MCF 10A (cell line): ENCODE measurements around the gene DBR1. TPM values are rescaled to one million over a fixed set of nuclear protein-coding genes. Genes with fewer than 3 reads are reported as not detected.

Source experiments
- BruUV-seq: library from RNA; stranded (reverse); fragments of 400-500 nt; replicated peaks from 2 replicates; lab custom pipeline; 2021; lab: Mats Ljungman, UMichigan
- CTCF ChIA-PET: fragments of 300-600 bp; sonication (Branson Sonifier 250); formaldehyde crosslinking; extraction: SDS; loops from one replicate; lab custom pipeline; 2021; ENCODE audit warnings: antibody characterized with exemption, inconsistent platforms; lab: Yijun Ruan, JAX
- POLR2A ChIA-PET: fragments of 300-600, 350-650 bp; sonication (Branson Sonifier 250); formaldehyde crosslinking; extraction: SDS; loops from one replicate; lab custom pipeline; 2020; ENCODE audit warnings: antibody characterized with exemption, inconsistent platforms; lab: Yijun Ruan, JAX
- DNase-seq: peaks from one replicate; pipeline ENCODE4 v3.0.0-alpha.2; 2018; ENCODE audit not compliant: unreplicated experiment
- H3K27ac Mint-ChIP-seq: one replicate; pipeline ENCODE4 v1.8.0; 2022; ENCODE audit warnings: mild to moderate bottlenecking, low read depth, mixed read lengths; ENCODE audit not compliant: unreplicated experiment
- H3K27me3 Mint-ChIP-seq: one replicate; pipeline ENCODE4 v1.8.0; 2022; ENCODE audit warnings: mixed read lengths; ENCODE audit not compliant: insufficient read depth, unreplicated experiment
- H3K36me3 Mint-ChIP-seq: one replicate; pipeline ENCODE4 v1.8.0; 2022; ENCODE audit warnings: mild to moderate bottlenecking, moderate library complexity, mixed read lengths; ENCODE audit not compliant: insufficient read depth, unreplicated experiment
- H3K4me1 Mint-ChIP-seq: one replicate; pipeline ENCODE4 v1.8.0; 2022; ENCODE audit warnings: mixed read lengths; ENCODE audit not compliant: insufficient read depth, unreplicated experiment
- H3K4me3 Mint-ChIP-seq: one replicate; pipeline ENCODE4 v1.8.0; 2022; ENCODE audit warnings: mild to moderate bottlenecking, moderate library complexity, mixed read lengths; ENCODE audit not compliant: unreplicated experiment
- H3K9me3 Mint-ChIP-seq: one replicate; pipeline ENCODE4 v1.8.0; 2022; ENCODE audit warnings: mixed read lengths; ENCODE audit not compliant: unreplicated experiment
- CTCF ChIP-seq: fragments of 200-600 bp; IDR thresholded peaks from one replicate; pipeline ENCODE4 v1.8.0; 2022; ENCODE audit warnings: antibody characterized with exemption, mild to moderate bottlenecking; ENCODE audit not compliant: unreplicated experiment
- intact Hi-C: fragments of 100-400 bp; cut with micrococcal nuclease; formaldehyde crosslinking; loops from 2 replicates; pipeline ENCODE4 v1.14.1; 2022
- total RNA-seq: library from RNA; stranded (reverse); gene quantifications from 2 replicates; pipeline ENCODE4 v1.2.3, GENCODE V29; 2022

The DBR1 gene
- total RNA-seq, 1 experiment from 2014 or later = 12.4 TPM

- no TSS peak for BruUV-seq
- peaks cover 21% of the 10 kb centered on the region for H3K4me1 Mint-ChIP-seq
- no peaks in the 10 kb centered on the region for H3K27me3 Mint-ChIP-seq
- H3K36me3 Mint-ChIP-seq = peaks cover 11% of the 10 kb centered on the region
- peak; percentile 93 for DNase-seq
- POLR2A ChIA-PET = interaction anchor here (0.6 to 3.6 kb wide), 9 partner anchors 9 to 63 kb away, joined by 3 to 39 read pairs (median 3); partner anchors contain the start of gene DBR1
- peak overlapping the region; percentile 55 for H3K4me3 Mint-ChIP-seq
- H3K9me3 Mint-ChIP-seq = no peaks in the 10 kb centered on the region
- TF ChIP-seq CTCF = no peak
- intact Hi-C loops = no loop called here
- H3K27ac Mint-ChIP-seq = peak overlapping the region; percentile 98
- CTCF ChIA-PET = interaction anchor here (1.0 to 12.5 kb wide), 5 partner anchors 11 to 60 kb away, joined by 3 to 743 read pairs (median 5); no protein-coding TSS in a partner anchor
These were observed 62.4 kb downstream of the DBR1 start for GRCh38 chr3:138112362-138112761.

Other genes with a start within 250 kb of the DBR1 start
- not detected in 2 replicates for gene CLDN18, start 164.8 kb downstream of the DBR1 start, total RNA-seq
- gene DZIP1L, start 59.3 kb downstream of the DBR1 start, total RNA-seq = 6.2 and 11.3 TPM in 2 replicates
- not detected in 2 replicates for gene A4GNT, start 42.5 kb downstream of the DBR1 start, total RNA-seq
- 29.8 and 35.3 TPM in 2 replicates for gene ARMC8, start 12.4 kb upstream of the DBR1 start, total RNA-seq
- gene NME9, start 154.9 kb upstream of the DBR1 start, total RNA-seq = not detected in 2 replicates
- 5.2 and 7.0 TPM in 2 replicates for gene MRAS, start 173.7 kb upstream of the DBR1 start, total RNA-seq